HL-60 (cell line): ENCODE data around the gene SPDYC.
A peak's percentile ranks its signal among the peaks of the same experiment; 100 is the strongest.

Experiments used
- CTCF ChIP-seq: IDR thresholded peaks from one replicate; pipeline ENCODE4 v1.5.1; 2011; ENCODE audit warnings: low read length, control low read depth, inconsistent platforms; ENCODE audit not compliant: insufficient read depth
- GABPA ChIP-seq: IDR thresholded peaks from 2 replicates; pipeline ENCODE4 v1.6.1; 2012; ENCODE audit warnings: low read depth
- POLR2AphosphoS5 ChIP-seq: IDR thresholded peaks from 2 replicates; pipeline ENCODE4 v1.6.1; 2012; ENCODE audit warnings: low read depth
- REST ChIP-seq: IDR thresholded peaks from 2 replicates; pipeline ENCODE4 v1.6.1; 2012; ENCODE audit warnings: low read depth; ENCODE audit not compliant: insufficient replicate concordance
- SPI1 ChIP-seq: IDR thresholded peaks from 2 replicates; pipeline ENCODE4 v1.6.1; 2012; ENCODE audit warnings: low read depth, mild to moderate bottlenecking, borderline replicate concordance

DNA sequence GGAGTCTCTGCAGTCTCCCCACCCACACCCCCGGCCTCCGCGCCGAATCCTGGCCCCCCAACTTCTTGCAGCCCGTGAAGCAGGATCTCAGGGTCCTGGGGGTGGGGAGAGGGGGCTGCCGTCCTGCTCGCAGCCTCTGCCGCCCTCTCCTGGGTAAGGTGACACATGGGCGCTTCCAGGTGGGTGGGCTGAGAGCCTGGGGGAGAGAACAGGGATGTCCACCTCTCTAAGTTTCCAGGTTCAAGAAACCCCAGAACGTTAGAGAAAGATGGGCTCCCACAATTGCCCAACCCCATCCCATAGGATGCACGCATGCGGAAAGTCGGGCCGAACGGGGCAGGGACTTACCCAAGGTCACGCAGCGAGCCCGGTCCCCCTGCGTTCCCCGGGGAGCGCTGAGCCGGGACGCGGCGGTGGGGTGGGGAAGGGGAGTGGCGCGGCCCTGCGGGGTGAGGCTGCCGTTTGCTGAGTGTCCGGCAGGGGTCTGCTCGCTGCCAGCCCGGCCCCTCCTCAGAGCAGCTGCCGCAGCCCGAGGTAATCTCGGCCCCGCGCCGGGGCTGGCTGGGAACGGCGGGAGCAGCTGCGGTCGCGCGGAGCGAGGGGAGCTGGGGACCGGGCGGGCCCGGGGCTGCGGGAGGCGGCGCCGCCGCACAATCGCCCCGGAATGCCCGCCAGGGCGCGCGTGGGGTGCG is 11.0 kb downstream of the SPDYC start:
- peak; percentile 1 for TF ChIP-seq CTCF
- no peak for TF ChIP-seq GABPA
- peak; percentile 14; the same call in 1 of the 2 replicates for TF ChIP-seq POLR2AphosphoS5
- no peak for TF ChIP-seq SPI1
- no peak for TF ChIP-seq REST
